GM03348 (cell line): ENCODE data around the gene CYB5D1.
"Not testable (repeated sequence)": the region's sequence is repeated elsewhere in the genome, so short reads cannot be mapped to it uniquely, and the experiment has no call there.

Experiments used
- DNase-seq: peaks from one replicate; pipeline ENCODE4 v3.0.0; 2012; ENCODE audit warnings: low spot score

The CYB5D1 gene

DNA sequence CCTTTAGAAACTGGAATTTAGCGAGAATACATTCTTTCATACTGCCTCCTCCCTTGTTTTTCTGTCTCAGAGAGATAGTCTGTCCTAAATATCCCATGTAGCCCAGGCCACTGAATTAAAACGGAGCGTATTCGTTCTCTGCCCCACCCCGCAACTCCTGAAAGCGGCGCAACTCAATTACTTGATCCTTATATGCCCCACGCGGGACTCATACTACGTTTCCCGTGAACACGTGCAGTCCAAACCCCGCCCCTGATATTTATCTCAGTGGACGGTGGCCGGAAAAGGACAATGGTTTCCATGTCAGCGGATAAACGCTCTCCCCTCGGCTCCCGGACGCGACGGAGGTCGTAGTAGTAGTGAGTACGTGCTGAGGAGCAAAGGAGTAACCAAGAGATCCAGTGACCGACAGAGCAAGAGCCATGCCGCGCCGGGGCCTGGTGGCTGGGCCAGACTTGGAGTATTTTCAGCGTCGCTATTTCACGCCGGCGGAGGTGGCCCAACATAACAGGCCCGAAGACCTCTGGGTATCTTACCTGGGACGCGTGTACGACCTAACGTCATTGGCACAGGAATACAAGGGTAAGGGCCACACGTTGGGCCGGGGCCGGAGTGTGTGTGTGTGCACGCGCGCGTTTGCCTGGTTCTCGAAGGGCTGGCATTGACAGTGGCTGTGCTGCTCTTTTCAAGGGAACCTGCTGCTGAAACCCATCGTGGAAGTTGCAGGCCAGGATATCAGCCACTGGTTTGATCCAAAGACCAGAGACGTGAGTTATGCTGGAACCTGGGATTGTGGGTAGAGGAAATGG is at the start of gene CYB5D1:
CYB5D1 (plus strand) TSS at position 291 of the 809 bp plus-strand sequence; CDS start at position 423, 132 bp downstream.
- peak; percentile 86 for DNase-seq

GRCh38 chr17:7809086-7809790 is 48.6 kb upstream of the CYB5D1 start:
- no peak for DNase-seq

- DNase-seq, result not testable (repeated sequence)
Observed at GRCh38 chr17:7809791-7810343, 47.9 kb upstream of the CYB5D1 start.

GRCh38 chr17:7811251-7811650 is 46.6 kb upstream of the CYB5D1 start:
- no peak for DNase-seq

- no peak for DNase-seq
Observed at GRCh38 chr17:7814969-7815368, 42.8 kb upstream of the CYB5D1 start.

DNA sequence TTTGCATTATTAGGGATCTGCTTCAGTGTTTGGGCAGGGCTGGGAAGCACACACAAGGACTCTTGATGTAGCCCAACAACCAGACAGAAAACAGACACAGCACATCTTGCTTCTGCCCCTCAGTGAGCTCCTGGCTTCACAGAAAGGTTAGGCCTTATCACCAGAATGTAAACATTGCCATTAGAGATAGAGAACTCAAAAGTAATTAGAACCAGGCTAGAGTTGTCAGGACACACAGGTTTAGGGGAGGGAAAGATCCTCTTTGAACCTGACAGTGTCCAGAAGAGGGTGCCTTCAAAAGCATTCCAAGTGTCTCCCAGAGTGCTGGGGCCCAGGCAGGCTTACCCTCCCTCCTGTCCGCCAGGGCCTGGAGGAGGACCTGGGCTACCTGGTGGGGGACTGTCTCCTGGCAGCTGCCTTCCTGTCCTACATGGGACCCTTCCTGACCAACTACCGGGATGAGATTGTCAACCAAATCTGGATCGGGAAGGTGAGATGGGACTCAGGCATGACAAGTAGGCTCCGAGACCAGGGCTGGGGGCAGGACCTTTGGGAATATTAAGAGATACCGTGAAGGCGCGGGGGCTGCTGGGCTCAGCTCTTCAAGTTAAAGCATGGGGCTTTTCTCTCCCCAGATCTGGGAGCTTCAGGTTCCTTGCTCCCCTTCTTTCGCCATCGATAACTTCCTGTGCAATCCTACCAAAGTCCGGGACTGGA is 40.7 kb upstream of the CYB5D1 start:
- no peak for DNase-seq

GRCh38 chr17:7817643-7817964 is 40.2 kb upstream of the CYB5D1 start:
- no peak for DNase-seq

GRCh38 chr17:7818026-7818425 is 39.8 kb upstream of the CYB5D1 start:
- DNase-seq, result no peak

DNA sequence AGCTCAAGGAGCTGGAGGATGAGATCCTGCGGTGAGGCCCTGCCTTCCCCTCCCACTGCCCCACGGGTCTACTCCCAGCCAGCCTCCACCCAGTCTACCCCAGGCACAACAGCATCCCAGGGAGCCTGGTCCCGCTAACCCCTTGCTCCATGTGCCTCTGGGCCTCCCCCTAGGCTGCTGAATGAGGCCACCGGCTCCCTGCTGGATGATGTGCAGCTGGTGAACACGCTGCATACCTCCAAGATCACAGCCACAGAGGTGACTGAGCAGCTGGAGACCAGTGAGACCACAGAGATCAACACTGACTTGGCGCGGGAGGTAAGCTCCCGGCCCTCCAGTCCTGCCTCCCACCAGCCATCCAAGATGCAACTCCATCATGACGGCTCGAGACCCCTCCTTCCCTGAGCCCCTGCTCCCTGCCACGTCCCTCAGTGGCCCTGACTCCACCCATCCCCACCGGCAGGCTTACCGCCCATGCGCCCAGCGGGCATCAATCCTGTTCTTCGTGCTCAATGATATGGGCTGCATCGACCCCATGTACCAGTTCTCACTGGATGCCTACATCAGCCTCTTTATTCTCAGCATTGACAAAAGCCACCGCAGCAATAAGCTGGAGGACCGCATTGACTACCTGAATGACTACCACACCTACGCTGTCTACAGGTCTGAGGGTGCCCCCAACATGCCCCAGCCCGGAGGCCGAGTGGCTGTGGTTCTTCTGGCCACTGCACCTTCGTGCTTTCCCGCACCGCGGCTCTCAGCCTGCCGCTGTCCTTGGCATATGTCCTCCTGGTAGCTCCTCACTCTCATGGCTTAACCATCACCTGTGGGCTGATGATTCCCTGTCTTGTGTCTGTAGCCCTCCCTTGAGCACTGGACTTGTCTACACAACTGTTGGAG is 38.8 kb upstream of the CYB5D1 start:
- DNase-seq, result no peak

DNA sequence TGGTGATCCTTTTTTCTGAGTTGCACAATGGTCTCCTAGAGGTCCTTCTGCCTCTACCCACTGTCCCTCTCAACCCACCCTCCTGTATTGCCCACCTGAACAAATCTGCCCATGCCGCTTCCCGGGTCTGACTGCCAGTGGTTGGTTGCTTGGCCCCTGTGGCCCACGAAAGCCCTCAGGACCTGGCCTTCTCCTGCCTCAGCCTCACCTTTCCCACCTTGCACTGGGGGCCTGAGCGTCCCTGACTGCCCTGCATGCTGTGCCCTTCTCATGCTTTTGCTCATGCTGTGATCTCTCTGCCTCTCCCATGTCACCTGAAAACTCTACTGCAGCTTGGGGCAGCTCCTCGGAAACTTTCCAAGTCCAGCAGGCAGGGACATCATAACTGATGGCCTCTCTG is 37.6 kb upstream of the CYB5D1 start:
- DNase-seq, result no peak

DNA sequence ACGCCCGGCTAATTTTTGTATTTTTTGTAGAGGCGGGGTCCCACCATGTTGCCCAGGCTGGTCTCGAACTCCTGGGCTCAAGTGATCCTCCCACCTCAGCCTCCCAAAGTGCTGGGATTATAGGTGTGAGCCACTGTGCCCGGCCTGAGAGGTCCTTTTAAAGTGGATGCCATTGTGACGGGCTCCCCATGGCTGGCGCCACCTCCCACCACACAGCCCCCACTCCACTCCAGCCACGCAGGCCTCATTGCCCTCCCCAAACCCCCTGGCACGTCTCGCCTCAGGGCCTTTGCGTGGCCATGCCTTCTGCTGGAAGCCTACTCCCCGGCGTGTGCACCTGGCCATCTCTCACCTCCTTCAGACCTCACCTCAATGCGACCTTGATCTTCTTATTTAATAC is 35.7 kb upstream of the CYB5D1 start:
- no peak for DNase-seq

- DNase-seq, result no peak
Observed at GRCh38 chr17:7823581-7824001, 34.2 kb upstream of the CYB5D1 start.

DNA sequence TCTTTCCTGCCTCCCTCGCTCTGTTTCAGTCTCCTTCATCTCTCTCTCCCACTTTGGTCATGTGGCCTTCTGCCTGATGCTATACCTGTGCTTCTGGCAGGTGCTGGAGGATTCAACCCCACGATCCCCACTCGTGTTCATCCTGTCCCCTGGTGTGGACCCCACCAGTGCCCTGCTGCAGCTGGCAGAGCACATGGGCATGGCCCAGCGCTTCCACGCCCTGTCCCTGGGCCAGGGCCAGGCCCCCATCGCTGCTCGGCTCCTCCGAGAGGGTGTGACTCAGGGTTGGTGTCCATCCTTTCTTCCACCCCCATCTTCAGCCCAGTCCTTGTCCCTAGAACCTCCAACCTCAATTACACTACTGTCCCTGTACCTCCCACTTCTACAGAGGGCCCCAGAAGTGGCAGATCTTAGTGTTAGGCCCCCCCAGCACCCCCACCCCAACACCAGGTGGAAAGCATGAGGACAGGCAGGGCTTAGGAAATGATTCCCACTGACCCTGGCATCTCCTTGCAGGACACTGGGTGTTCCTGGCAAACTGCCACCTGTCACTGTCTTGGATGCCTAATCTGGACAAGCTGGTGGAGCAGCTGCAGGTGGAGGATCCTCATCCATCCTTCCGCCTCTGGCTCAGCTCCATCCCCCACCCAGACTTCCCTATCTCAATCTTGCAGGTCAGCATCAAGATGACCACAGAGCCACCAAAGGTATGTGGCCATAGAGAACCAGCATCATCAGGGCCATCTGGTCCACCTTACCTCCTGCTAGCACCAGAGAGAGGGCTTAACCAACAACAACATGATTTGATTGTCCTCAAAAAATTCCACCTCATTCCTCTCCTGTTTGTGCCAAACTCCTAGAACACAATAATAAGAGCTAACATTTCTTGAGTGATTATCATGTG is 33.5 kb upstream of the CYB5D1 start:
- DNase-seq, result no peak

DNA sequence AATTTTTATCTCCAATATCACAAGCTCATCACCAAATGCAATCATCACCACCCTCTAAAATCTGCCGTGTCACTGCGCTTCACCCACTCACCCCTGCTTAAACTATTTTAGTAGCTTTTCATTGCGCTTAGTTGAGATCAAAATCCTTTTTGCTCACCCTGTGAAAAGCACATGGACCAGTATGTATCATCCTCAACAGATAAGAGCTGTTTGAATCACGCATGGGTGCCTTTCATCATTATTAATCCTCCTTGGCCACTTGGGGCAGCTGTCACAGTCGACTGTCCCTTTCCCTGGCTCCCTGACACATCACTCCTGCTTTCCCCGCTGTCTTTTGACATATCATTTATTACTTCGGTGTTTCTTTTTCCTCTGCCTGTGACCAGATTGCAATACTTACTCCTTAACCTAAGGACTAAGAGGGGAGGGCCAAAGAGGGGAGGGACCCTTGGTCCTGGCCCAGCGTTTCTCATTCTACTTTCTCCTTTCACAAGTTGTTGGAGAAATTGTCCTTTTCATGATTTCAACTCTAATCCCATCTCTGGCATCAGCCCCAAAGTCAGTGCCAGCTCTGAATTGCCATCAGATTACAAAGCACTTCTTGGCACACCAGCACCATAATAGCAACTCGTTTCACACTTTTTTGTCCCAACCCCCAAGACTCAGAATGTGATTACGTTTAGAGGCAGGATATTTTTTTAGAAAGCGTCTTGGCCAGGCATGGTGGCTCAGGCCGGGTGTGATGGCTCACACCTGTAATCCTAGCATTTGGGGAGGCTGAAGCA is 32.4 kb upstream of the CYB5D1 start:
- DNase-seq, result no peak

- no peak for DNase-seq
Observed at GRCh38 chr17:7830616-7831015, 27.2 kb upstream of the CYB5D1 start.

DNA sequence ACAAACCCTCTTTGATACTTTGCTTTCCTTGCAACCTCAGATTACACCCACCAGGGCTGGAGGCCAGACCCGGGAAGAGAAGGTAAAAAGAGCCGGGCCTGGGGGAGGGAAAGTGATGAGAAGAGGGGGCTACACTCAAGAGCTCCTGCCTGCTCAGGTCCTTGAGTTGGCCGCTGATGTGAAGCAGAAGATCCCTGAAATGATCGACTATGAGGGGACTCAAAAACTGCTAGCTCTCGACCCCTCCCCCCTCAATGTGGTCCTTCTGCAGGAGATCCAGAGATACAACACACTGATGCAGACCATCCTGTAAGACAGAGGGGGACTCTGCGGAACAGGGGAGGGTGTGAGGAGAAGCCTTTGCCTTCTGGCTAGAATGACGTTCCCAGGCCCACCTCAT is 26.6 kb upstream of the CYB5D1 start:
- DNase-seq, result no peak

GRCh38 chr17:7832431-7832830 is 25.4 kb upstream of the CYB5D1 start:
- DNase-seq, result no peak

DNA sequence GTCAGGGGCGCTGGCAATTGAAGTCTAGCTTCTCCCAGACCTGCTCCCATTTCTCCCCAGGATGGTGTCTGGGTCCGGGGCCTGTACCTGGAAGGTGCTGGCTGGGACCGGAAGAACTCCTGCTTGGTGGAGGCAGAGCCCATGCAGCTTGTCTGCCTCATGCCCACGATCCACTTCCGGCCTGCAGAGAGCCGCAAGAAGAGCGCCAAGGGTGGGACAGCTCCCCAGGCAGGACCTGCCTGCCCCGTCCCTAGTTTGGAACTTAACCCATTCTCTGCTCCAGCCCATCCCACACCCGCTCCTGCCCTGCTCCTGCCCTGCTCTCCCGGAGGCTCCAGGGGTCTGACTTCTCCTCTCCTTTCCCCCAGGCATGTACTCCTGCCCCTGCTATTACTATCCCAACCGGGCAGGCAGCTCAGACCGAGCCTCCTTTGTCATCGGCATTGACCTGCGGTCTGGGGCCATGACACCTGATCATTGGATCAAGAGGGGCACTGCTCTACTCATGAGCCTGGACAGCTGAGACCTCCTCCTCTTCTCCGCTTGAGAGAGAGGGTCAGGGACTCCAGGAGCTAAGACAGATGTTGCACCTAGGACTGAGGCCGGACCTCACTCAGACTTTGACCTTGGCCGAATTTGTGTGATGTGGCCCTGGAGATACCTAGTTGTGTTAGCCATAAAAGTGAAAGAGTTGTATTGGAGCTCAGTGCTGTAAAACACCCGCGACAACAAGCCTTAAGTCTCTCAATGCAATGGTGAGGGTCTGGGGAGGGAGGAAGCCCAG is 24.6 kb upstream of the CYB5D1 start:
- no peak for DNase-seq
